ENCODE measurements around the gene DNHD1.

The DNHD1 gene

GRCh38 chr11:6587360-6587953, 90.4 kb downstream of the DNHD1 start:
- no peaks in the 10 kb centered on the region for H3K4me1 Mint-ChIP-seq
- no peak for DNase-seq
- no peaks in the 10 kb centered on the region for H3K27me3 Mint-ChIP-seq
- H3K4me3 Mint-ChIP-seq, result no peak overlapping the region
- H3K36me3 Mint-ChIP-seq, result peaks cover 40% of the 10 kb centered on the region
- peaks cover 21% of the 10 kb centered on the region for H3K9me3 Mint-ChIP-seq
- H3K27ac Mint-ChIP-seq, result no peak overlapping the region
- CTCF ChIA-PET, result interaction anchor here (0.8 to 1.1 kb wide), 2 partner anchors 10 to 96 kb away, joined by 3 read pairs; partner anchors contain the start of gene MRPL17

GRCh38 chr11:6588018-6588417, 90.9 kb downstream of the DNHD1 start:
- peaks cover 36% of the 10 kb centered on the region for H3K36me3 Mint-ChIP-seq
- H3K9me3 Mint-ChIP-seq, result peaks cover 18% of the 10 kb centered on the region
- CTCF ChIA-PET, result no interaction called here
- no peak overlapping the region for H3K4me3 Mint-ChIP-seq
- no peaks in the 10 kb centered on the region for H3K4me1 Mint-ChIP-seq
- no peak overlapping the region for H3K27ac Mint-ChIP-seq
- H3K27me3 Mint-ChIP-seq, result no peaks in the 10 kb centered on the region
- DNase-seq, result no peak

GRCh38 chr11:6594142-6594768, 97.2 kb downstream of the DNHD1 start:
- no peak for DNase-seq
- Mint-ChIP-seq H3K27ac (no peak overlapping the region), H3K36me3 (peaks cover 43% of the 10 kb centered on the region), H3K4me1 (peaks cover 12% of the 10 kb centered on the region), H3K9me3 (no peaks in the 10 kb centered on the region), H3K27me3 (no peaks in the 10 kb centered on the region), H3K4me3 (no peak overlapping the region)
- CTCF ChIA-PET, result interaction anchor here (1.1 to 2.4 kb wide), 4 partner anchors 10 to 113 kb away, joined by 3 to 9 read pairs (median 4); partner anchors contain the start of genes ARFIP2, MRPL17 and TIMM10B

GRCh38 chr11:6596239-6596877, 99.3 kb downstream of the DNHD1 start:
- CTCF ChIA-PET, result interaction anchor here (0.8 to 2.0 kb wide), 3 partner anchors 9 to 65 kb away, joined by 3 to 6 read pairs (median 3); no protein-coding TSS in a partner anchor
- peaks cover 12% of the 10 kb centered on the region for H3K4me1 Mint-ChIP-seq
- peaks cover 46% of the 10 kb centered on the region for H3K36me3 Mint-ChIP-seq
- H3K27ac Mint-ChIP-seq, result no peak overlapping the region
- no peaks in the 10 kb centered on the region for H3K27me3 Mint-ChIP-seq
- H3K4me3 Mint-ChIP-seq, result no peak overlapping the region
- no peaks in the 10 kb centered on the region for H3K9me3 Mint-ChIP-seq
- DNase-seq, result no peak

GRCh38 chr11:6598555-6598954, 101.5 kb downstream of the DNHD1 start:
- Mint-ChIP-seq H3K36me3 (peaks cover 42% of the 10 kb centered on the region), H3K4me3 (no peak overlapping the region), H3K27ac (no peak overlapping the region), H3K9me3 (no peaks in the 10 kb centered on the region), H3K4me1 (peaks cover 10% of the 10 kb centered on the region), H3K27me3 (no peaks in the 10 kb centered on the region)
- CTCF ChIA-PET, result interaction anchor here (1.0 kb wide), 1 partner anchor 85 kb away, joined by 4 read pairs; the partner anchor contains the start of gene MRPL17
- no peak for DNase-seq

- no peak overlapping the region for H3K4me3 Mint-ChIP-seq
- no peak overlapping the region for H3K27ac Mint-ChIP-seq
- H3K4me1 Mint-ChIP-seq, result peaks cover 2% of the 10 kb centered on the region
- H3K36me3 Mint-ChIP-seq, result peaks cover 37% of the 10 kb centered on the region
- peak; percentile 4 for DNase-seq
- CTCF ChIA-PET, result interaction anchor here (1.0 kb wide), 1 partner anchor 84 kb away, joined by 4 read pairs; the partner anchor contains the start of gene MRPL17
- H3K9me3 Mint-ChIP-seq, result no peaks in the 10 kb centered on the region
- H3K27me3 Mint-ChIP-seq, result no peaks in the 10 kb centered on the region
These were observed 102.4 kb downstream of the DNHD1 start for GRCh38 chr11:6599449-6599848.

GRCh38 chr11:6599881-6600390, 102.9 kb downstream of the DNHD1 start:
- CTCF ChIA-PET, result no interaction called here
- H3K27ac Mint-ChIP-seq, result no peak overlapping the region
- H3K36me3 Mint-ChIP-seq, result peaks cover 34% of the 10 kb centered on the region
- H3K4me3 Mint-ChIP-seq, result no peak overlapping the region
- no peaks in the 10 kb centered on the region for H3K4me1 Mint-ChIP-seq
- no peaks in the 10 kb centered on the region for H3K9me3 Mint-ChIP-seq
- peak; percentile 14 for DNase-seq
- no peaks in the 10 kb centered on the region for H3K27me3 Mint-ChIP-seq

GRCh38 chr11:6601041-6601461, 104.0 kb downstream of the DNHD1 start:
- Mint-ChIP-seq H3K4me3 (no peak overlapping the region), H3K36me3 (peaks cover 32% of the 10 kb centered on the region), H3K4me1 (no peaks in the 10 kb centered on the region), H3K27me3 (no peaks in the 10 kb centered on the region), H3K9me3 (no peaks in the 10 kb centered on the region), H3K27ac (no peak overlapping the region)
- DNase-seq, result peak; percentile 16
- CTCF ChIA-PET, result no interaction called here

- no peak overlapping the region for H3K27ac Mint-ChIP-seq
- peaks cover 36% of the 10 kb centered on the region for H3K36me3 Mint-ChIP-seq
- CTCF ChIA-PET, result interaction anchor here (1.2 to 7.2 kb wide), 3 partner anchors 70 to 223 kb away, joined by 3 to 66 read pairs (median 19); partner anchors contain the start of gene MRPL17
- peak; percentile 14 for DNase-seq
- H3K4me3 Mint-ChIP-seq, result no peak overlapping the region
- no peaks in the 10 kb centered on the region for H3K9me3 Mint-ChIP-seq
- no peaks in the 10 kb centered on the region for H3K4me1 Mint-ChIP-seq
- no peaks in the 10 kb centered on the region for H3K27me3 Mint-ChIP-seq
These were observed 105.2 kb downstream of the DNHD1 start for GRCh38 chr11:6602096-6602940.

- CTCF ChIA-PET, result interaction anchor here (0.9 to 7.2 kb wide), 14 partner anchors 10 to 224 kb away, joined by 3 to 66 read pairs (median 6); partner anchors contain the start of genes MRPL17, TAF10 and TPP1
- Mint-ChIP-seq H3K36me3 (peaks cover 40% of the 10 kb centered on the region), H3K27me3 (no peaks in the 10 kb centered on the region), H3K27ac (no peak within 1 kb of the TSS), H3K4me3 (no peak within 1 kb of the TSS), H3K4me1 (no peaks in the 10 kb centered on the region), H3K9me3 (no peaks in the 10 kb centered on the region)
- peak; percentile 92 for DNase-seq
These were observed 106.4 kb downstream of the DNHD1 start, which contains the start of the genes ILK and RRP8 for GRCh38 chr11:6603287-6604080. ILK (plus strand) TSS chr11:6603774; CDS start chr11:6604272, 498 bp downstream. RRP8 (minus strand) TSS chr11:6603616; CDS start chr11:6603502, 114 bp downstream.

GRCh38 chr11:6604081-6604626, 107.1 kb downstream of the DNHD1 start:
- Mint-ChIP-seq H3K4me1 (no peaks in the 10 kb centered on the region), H3K27ac (no peak overlapping the region), H3K9me3 (no peaks in the 10 kb centered on the region), H3K4me3 (no peak overlapping the region), H3K36me3 (peaks cover 42% of the 10 kb centered on the region), H3K27me3 (no peaks in the 10 kb centered on the region)
- DNase-seq, result peak; percentile 72
- CTCF ChIA-PET, result interaction anchor here (0.8 to 7.2 kb wide), 20 partner anchors 9 to 225 kb away, joined by 3 to 66 read pairs (median 4); partner anchors contain the start of genes MRPL17, TAF10 and TPP1

- Mint-ChIP-seq H3K4me3 (no peak overlapping the region), H3K27ac (no peak overlapping the region), H3K27me3 (no peaks in the 10 kb centered on the region), H3K4me1 (peaks cover 5% of the 10 kb centered on the region), H3K9me3 (no peaks in the 10 kb centered on the region), H3K36me3 (peaks cover 42% of the 10 kb centered on the region)
- CTCF ChIA-PET, result interaction anchor here (0.8 to 7.2 kb wide), 18 partner anchors 8 to 226 kb away, joined by 3 to 66 read pairs (median 4); partner anchors contain the start of genes MRPL17, TAF10 and TPP1
- DNase-seq, result peak; percentile 9
These were observed 107.7 kb downstream of the DNHD1 start for GRCh38 chr11:6604790-6605189.
